ENCODE data around the gene GFI1.

The GFI1 gene

DNA sequence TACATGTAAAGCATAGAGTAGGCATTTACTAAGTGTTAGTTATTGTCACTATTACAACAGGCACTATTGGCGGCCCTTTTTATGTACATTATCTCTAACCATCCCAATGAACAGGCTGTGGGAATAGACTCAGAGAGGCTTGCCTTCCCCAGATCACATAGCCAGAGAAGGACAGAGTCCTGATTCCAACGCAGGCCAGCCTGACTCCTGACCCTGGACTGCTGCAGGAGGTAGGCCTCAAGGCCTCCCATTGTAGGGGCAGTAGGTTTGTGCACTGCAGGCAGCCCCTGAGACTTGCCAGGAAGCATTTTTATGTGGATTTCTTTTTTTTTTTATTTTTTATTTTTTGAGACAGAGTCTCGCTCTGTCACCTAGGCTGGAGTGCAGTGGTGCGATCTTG, 6.4 kb upstream of the GFI1 start:
- in situ Hi-C loops (cut with HindIII; ENCODE audit: low sequenced_read_pairs), result loop anchor here (25.0 kb wide), 1 partner anchor 94 kb away; no protein-coding TSS in a partner anchor

DNA sequence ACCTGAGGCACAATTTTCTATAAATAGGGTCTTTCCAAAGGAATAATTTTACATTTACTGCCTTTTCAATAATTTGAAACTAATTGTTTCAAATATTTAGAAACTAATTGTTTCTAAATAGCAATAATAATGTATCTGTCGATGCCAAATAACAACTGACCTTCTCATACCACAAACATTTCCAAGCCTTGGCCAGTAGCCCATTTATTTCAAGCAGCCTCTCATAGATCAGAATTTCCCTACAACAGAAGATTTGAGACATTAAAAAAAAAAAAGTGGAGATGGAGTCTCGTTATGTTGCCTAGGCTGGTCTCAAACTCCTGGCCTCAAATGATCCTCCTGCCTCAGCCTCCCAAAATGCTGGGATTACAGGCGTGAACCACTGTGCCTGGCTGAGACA, 2.1 kb upstream of the GFI1 start:
- in situ Hi-C loops (cut with HindIII; ENCODE audit: low sequenced_read_pairs), result loop anchor here (25.0 kb wide), 1 partner anchor 98 kb away; no protein-coding TSS in a partner anchor

DNA sequence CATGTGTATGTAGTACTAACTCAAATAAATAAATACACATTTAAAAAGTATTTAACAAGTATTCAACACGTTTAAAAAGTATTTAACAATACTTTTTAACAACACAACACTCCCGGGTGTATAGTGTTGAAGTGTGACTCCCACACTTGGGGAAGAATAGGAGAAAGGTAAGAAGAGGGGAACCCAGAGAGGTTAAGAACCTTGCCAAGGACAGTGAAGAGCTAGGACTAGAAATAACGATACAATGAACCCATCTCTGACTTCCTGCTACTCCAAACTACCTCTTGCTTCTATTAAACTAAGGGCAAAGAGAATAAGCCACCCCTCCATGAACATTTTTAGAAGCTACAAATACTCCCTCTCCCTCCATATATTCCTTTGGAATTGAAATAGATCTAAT, 1.7 kb upstream of the GFI1 start:
- in situ Hi-C loops (cut with HindIII; ENCODE audit: low sequenced_read_pairs), result loop anchor here (25.0 kb wide), 1 partner anchor 99 kb away; no protein-coding TSS in a partner anchor

DNA sequence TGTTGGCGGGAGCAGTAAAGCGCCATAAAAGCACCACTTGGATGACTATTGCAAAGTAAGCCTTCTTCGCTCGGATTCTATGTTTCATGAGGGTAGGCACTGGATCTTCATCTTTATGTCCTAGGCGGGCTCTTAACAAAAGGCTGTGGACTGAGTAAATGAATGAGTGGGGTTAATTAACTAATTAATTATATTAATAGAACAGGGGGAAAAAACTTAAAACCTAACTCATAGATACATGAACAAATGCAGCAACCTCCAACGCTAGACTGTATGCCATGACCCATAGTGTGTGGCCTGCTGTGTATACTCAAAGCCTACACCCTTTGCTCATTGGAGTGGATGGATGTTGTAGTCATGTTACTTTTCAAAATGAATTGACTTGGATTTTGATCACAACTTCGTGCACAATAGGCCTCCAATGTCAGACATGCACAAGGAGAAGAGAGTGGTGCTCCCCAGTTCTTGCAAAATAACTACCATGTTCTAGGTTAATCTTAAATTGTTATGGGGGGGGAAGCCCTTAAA, 417 bp upstream of the GFI1 start:
- in situ Hi-C loops (cut with HindIII; ENCODE audit: low sequenced_read_pairs), result loop anchor here (25.0 kb wide), 1 partner anchor 100 kb away; no protein-coding TSS in a partner anchor

DNA sequence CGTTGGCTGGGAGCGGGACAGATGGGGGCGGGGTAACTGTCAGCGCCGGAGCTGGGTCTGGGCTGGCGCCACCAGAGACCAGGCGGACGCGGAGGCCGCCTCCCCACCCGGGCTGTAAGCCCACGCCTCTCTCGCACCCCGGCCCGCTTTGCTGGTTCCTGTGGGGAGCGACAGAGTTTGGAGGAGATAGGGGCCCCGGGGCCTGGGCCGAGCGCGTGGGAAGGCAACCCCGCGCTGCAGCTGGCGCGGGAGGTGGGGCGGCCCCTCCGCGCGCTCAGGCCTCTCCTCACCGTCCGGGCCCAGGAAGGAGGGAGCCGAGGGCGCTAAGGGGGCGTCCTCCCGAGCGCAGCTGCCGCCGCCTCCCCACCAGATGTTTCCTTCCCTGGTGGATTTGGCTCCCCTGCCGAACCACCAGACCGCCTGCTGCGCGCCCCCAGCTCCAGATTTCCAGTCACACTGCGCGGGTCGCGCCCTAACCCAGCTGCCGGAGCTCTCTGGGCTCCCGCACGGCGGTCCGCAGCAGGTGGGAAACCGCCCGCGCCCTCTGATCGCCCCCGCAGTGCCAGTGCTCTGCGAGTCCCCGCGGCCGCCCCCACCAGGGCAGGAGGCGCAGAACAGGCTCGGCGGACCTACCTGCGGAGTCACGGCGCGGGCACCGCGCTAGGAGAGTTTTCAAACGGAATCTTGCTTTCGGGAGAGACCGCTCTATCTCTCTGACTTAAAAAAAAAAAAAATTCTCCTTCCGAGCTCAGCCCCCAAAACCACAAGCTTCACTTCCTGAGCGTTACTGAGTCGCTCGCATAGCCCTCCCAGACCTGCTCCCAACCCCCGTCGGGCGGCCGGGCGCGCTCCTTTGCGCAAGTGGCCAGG, 1.1 kb downstream of the GFI1 start:
- in situ Hi-C loops (cut with HindIII; ENCODE audit: low sequenced_read_pairs), result loop anchor here (25.0 kb wide), 1 partner anchor 102 kb away; no protein-coding TSS in a partner anchor

DNA sequence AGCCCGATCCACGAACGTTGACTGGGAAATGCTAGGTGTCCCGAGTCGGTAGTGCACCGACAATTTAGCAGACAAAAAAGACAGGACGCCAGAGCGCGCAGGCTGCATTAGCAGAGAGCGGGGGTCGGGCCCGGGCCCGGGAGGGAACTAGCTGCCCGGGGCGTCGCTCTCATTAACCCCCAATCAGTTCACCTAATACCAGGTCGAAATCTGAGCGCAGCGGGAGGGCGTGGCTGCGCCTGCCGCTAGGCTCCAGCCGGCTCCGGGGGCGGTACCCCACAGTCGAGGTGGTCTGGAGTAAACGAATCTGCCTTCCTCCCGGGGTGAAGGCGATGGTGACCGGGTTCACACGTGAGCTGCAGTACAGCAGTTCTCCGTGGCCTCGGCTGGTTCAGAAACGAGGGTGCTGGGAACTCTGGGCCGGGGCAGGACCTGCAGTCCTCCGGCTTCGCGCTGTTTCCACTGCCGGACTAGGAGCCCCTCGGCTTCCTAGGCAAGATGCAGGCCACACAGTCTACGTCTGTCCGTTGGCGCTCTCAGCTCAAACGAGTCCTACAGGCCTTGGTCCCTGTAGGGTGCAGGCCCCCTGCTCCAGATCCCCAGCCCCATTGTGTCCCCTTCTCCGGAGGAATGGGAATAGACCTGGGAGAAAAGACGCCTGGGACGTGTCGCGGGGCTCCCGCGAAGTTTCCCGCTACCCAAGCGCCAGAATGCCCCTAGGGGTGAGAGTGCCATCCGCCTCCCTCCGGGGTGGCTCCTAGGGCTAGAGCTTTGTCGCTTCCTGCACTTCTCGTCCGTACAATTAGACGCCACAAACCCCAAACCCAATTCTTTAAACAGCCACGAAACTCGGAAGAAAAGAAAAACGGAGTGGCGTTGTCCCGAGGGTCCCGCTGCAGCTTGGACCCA, 2.0 kb downstream of the GFI1 start:
- in situ Hi-C loops (cut with HindIII; ENCODE audit: low sequenced_read_pairs), result loop anchor here (25.0 kb wide), 1 partner anchor 103 kb away; no protein-coding TSS in a partner anchor

DNA sequence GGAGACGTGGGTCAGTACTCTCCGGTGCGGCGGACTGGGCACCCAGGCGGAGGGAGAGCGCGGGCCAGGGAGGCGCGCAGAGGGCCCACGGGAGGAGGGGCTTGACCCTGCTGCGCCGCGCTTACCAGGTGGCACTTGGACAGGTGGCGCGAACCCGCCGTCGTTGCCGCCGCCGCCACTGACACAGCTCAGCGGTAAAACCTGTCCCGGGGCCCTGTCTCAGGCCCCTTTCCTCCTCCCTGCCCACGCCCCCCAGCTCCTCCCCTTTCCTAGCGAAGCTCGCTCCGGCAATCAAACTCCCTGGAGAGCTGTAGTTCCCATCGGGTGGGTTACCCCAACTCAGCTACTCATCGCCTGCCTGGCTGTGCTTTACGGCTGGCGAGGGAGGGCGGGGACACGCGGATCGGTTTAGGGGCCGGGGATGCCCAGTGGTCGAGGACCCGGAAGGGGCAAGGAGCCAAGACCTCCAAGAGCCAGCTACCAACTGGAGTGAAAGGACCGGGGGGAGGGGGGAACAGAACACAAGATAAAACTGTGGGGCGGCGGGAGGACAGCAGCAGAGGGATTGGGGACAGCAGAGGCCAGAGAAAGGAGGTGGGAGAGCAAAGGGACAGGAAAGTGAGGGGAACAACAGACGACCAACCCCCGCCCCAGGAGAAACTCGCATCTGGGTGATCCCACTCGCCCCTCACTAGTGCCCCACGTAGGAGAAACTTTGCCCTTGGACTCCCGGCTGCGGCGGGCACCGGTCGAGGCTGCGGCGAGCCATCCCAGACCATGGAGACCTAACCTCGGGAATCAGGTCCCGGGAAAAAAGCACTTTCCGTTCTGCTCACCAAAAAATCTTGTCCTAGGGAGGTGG, 2.9 kb downstream of the GFI1 start:
- in situ Hi-C loops (cut with HindIII; ENCODE audit: low sequenced_read_pairs), result loop anchor here (25.0 kb wide), 1 partner anchor 103 kb away; no protein-coding TSS in a partner anchor

DNA sequence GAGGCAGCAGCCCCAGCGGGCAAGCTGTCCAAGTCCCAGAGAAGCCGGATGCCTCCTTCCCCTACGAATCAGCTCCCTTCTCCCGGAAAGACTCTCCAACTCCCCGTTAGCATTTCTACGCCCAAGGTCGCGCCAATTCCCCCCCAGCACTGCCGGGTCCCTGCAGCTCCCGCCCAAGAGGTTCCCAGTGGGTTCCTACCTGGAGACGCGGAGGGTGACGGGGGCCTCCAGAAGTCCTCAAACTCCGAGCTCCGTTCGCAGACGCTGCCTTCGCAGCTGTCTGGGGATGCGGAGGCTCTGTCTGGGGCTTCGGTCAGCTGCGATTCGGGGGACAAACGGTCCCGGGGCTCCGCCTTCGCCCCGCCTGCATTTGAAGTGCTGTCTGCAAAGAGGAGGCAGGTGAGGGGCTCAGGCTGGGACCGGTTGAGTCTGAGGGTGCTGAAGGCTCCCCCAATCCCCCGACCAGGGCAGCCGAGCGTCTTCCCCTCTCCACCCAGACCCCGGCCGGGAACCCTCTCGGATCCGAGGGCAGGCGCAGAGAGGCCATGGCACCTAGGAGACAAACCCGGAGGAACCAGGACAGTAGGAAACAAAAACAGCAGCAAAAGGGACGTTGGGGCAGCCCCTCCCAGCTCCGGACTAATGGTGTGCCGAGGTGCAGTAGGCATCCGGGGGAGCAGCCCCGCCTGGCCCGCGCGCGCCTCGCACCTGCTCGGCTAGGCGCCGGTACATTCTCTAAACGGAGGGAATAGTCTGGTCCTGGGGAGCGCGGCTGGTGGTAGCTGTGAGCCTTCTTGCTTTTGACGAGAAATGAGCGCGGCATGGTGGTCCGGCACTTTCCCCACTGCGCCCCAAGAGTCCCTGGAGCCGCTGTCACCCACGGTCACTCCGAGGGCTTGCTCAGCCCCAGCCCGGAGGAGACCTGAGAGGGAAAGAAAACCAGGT, 3.8 kb downstream of the GFI1 start:
- in situ Hi-C loops (cut with HindIII; ENCODE audit: low sequenced_read_pairs), result loop anchor here (25.0 kb wide), 1 partner anchor 104 kb away; no protein-coding TSS in a partner anchor

DNA sequence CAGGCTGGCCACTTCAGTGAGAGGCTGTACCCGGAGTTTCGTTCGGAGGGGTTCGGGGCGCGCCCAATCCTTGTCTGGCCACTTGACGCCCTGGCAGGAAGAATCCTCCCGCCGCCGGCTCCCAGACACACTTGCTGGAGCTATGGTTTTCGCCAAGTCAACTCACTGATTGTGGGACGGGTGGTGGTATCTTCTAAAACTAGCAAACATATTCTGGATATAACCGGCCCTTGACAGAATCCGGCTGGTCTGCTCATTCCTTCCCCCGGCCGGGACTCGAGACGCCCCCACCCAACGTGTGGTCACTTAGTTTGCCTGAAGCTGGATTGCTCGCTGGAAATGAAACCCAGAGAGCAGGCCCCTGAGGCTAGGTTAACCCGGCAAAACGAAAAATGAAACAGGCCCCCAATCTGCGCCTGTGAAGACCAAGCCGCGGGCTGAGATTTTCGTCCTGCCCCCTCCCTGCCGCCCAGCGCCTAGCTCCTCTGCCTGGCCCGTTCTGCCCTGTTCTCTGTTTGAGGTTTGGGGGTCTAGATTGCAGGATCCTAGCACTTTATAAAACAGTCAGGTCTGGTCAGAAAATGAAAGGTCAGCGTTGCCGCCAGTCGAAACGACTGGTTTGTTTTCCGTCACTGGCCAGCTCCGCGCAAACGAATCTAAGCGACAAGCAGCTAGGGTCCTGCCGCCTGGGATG, 4.6 kb downstream of the GFI1 start:
- in situ Hi-C loops (cut with HindIII; ENCODE audit: low sequenced_read_pairs), result loop anchor here (25.0 kb wide), 1 partner anchor 105 kb away; no protein-coding TSS in a partner anchor

DNA sequence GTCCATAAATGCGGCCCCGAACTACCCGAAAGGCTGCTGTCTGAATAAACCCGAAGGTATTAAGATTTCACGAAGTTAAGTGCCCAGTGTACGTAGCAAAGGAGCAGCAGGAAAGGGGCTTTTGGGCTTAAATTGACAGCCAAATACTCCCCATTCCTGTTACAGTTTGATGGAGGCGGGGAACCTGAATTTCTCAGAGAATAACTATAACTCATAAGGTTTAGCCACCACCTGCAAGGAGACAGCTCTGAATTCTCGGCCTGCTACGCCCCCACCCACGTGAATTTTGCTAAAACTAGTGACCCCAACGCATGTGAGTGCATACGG, 5.2 kb downstream of the GFI1 start:
- in situ Hi-C loops (cut with HindIII; ENCODE audit: low sequenced_read_pairs), result loop anchor here (25.0 kb wide), 1 partner anchor 106 kb away; no protein-coding TSS in a partner anchor

DNA sequence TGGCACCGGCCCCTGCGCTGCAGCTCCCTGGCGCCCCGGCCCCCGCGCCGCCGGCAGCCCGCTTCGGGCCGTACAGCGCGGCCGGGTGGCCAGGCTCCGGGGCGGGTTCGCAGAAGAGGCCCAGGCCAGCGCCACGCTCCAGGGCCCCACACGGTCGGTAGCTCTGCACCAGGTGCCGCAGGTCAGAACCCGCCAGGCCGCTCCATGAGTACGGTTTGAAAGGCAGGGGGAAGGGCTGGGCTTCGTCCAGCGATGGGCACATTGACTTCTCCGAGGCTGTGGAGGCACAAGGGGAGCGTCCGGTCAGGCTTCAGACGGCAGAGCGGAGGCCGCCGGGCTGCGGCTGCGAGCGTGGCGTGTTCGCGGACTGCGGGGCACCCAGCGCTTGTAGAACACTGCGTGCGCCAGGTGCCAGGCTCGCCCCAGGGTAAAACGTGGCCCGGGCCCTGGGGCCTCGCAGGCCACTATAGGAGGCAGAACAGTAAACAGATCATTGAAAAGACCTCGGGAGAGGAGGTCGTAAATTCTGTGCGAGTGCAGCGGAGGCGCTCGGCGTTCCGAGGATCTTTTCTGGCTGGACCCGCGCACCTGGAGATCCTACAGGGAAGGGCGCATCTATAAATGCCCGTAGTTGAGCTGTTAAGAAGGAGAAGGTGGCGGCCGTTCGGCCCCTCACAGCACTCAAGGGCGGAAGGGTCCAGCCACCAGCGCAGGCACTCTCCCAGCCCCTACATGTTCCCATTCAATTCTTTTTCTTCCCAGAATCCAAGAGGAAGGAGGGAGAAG, 5.7 kb downstream of the GFI1 start:
- in situ Hi-C loops (cut with HindIII; ENCODE audit: low sequenced_read_pairs), result loop anchor here (25.0 kb wide), 1 partner anchor 106 kb away; no protein-coding TSS in a partner anchor

DNA sequence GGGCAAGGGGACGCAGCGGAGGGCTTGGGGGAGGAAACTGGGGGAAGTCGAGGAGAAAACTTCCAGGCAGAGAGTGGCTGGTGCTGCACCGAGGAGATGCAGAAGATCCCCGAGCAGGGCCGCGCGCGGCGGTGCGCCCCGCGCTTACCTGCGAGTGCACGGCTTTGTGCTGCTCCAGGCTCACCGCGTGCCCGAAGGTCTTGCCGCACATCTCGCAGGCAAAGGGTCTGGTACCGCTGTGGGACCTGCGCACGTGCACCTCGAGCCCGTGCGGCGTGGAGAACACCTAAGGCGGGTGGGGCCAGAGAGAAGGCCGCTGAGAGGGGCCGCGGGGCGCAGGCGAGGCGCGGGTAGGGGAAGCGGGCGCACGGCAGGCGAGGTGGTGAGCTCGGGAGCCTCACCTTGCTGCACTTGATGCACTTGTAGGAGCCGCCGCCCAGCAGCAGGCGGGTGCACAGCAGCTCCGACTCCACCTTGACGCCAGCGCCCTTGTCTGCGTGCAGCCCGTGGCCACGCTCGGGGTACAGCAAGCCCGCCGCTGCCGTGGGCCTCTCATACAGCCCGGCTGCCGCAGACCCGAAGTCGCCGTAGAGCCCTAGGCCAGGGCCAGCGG, 6.4 kb downstream of the GFI1 start:
- in situ Hi-C loops (cut with HindIII; ENCODE audit: low sequenced_read_pairs), result loop anchor here (25.0 kb wide), 1 partner anchor 107 kb away; no protein-coding TSS in a partner anchor

DNA sequence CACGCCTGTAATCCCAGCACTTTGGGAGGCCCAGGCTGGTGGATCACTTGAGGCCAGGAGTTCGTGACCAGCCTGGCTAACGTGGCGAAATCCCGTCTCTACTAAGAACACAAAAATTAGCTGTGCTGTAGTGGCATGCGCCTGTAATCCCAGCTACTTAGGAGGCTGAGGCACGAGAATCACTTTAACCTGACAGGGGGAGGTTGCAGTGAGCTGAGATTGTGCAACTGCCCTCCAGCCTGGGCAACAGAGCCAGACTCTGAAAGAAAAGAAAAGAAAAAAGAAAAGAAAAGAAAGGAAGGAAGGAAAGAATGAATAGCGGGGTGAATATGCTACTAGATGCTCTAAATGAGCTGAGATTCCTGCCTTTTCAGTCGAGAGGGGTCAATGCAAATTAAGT, 7.1 kb downstream of the GFI1 start:
- in situ Hi-C loops (cut with HindIII; ENCODE audit: low sequenced_read_pairs), result loop anchor here (25.0 kb wide), 1 partner anchor 108 kb away; no protein-coding TSS in a partner anchor

DNA sequence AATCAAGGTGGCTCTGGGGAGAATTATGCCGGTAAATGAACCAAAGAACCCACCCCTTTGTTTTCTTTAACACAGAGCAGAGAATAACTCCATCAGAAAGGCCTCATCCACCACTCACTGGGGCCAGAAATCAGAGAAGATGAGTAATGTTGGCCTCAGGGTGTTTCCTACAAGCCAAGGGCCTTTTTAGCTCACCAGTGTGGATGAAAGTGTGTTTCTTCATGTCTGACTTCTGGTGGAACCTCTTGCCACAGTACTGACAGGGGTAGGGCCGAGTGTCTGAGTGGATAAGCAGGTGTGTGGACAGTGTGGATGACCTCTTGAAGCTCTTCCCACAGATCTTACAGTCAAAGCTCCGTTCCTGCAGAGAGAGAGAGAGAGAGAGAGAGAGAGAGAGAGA, 8.3 kb downstream of the GFI1 start:
- in situ Hi-C loops (cut with HindIII; ENCODE audit: low sequenced_read_pairs), result loop anchor here (25.0 kb wide), 1 partner anchor 109 kb away; no protein-coding TSS in a partner anchor

DNA sequence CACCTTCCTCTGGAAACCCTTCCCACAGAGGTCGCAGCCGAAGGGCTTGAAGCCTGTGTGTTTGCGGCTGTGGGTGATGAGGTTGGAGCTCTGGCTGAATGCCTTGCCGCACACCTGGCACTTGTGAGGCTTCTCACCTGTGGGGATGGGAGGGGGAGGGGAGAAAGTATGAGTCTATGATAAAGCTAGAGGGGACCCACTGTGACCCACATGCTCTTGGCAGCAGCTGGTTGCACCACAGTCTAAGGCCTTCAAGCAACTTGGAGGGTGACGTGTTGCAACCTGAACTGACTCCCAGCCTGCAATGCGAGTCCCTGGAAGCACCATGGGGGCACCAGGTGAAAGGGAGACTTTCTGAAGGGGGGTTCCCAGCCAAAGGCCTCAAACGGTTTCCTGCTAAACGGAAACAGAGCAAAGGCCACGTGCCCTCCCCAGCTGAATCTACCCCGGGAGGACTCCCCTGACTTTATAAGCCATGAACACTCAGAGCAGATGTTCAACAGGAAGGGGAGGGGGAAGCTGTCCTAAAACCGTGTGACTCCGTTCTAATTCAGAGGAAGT, 10.6 kb downstream of the GFI1 start:
- in situ Hi-C loops (cut with HindIII; ENCODE audit: low sequenced_read_pairs), result loop anchor here (25.0 kb wide), 1 partner anchor 111 kb away; no protein-coding TSS in a partner anchor

DNA sequence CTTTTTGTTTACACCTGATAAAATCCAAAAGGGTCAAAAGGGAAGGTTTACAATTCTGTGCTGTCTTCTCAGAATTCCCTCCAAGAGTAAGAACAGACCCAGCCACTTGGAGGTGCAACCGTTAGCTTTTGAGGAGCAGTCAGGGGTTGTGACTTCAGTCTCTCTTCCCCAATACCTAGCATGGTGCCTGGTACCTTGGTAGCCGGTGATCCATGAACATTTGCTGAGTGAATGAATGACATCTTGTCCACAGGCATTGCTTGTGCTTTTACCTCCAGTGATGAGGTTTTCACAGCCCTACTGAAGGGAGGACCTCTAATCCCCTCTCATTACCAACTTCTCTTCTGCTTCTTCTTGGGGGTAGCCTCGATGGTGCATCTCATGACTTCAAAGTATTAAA, 11.7 kb downstream of the GFI1 start:
- in situ Hi-C loops (cut with HindIII; ENCODE audit: low sequenced_read_pairs), result loop anchor here (25.0 kb wide), 1 partner anchor 112 kb away; no protein-coding TSS in a partner anchor

Data from endothelial cell of hepatic sinusoid (primary cell).